Kidney tubule cell (primary cell): Measurements from ENCODE around the gene MICAL3.

Source experiments
- DNase-seq: peaks from one replicate; pipeline ENCODE4 v3.0.0-alpha.2; 2018; ENCODE audit warnings: low spot score

MICAL3 gene

DNA sequence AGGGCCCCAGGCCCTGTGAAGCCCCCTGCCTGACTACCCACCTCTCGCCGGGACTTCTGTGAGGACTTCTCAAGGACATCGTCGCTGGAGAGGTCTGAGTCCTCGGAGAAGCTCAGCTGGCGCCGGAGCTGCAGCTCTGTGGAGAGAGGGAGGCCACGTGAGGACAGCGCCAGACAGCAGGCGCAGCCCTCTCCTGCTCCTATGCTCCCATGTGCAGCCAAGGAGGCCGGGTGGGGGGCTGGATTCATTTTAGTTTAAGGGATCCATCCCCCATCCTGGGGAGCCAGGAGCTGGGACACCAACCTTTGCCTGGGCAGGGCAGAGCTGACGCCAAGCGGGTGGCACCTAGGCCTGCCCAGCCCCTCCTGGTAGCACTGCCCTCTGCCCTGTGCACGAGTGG, 207.7 kb downstream of the MICAL3 start:
- DNase-seq: no peak

- DNase-seq: no peak
Measured at GRCh38 chr22:17815703-17816254, 208.6 kb downstream of the MICAL3 start.

- DNase-seq: no peak
Measured at GRCh38 chr22:17814830-17815229, 209.5 kb downstream of the MICAL3 start.

- no peak for DNase-seq
Measured at GRCh38 chr22:17814084-17814483, 210.3 kb downstream of the MICAL3 start.

DNA sequence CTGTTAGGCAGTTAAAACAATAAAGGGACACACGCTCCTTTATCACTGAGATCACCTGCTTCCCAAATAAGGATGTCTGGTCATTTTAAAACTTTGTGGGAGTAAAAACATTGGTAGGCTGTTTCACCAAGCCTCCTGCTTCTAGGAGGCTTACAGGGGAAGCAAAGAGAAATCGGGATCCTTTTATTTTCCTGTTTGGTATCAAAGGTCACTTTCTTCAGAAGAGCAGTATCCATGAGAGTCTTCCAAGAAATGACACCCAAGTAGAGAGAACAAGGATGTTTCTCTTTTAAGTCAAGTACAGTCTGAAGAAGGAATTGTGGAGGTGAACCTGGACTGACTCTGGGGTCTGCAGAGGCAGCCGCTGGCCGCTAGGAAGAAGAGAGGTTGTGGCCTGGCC, 213.2 kb downstream of the MICAL3 start:
- DNase-seq: no peak

DNA sequence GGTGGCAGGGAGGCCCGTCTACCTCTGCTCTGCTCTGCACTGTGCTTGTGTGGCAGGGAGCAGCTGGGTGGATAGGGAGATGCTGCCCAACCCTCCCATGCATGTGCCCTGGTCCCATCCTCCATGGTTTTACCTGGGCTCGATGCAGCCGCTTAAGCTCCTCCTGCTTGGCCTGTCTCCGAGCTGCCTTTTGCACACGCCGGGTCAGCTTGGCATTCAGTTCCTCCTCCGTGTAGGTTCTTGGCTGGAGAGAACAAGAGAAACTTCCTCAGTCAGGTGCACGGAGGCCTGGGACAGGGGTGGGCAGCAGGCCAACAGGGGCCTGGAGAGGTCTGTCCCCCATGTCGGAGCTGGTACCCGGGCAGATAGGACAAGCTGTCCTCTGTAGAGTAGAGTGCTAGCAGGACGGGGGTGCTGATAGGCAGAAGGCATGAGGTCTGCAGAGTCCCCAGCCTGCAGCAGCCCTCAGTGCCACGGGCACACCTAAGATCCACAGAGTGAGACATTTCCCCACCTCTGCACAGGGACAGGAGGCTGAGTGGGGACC, 213.7 kb downstream of the MICAL3 start:
- DNase-seq: no peak

GRCh38 chr22:17808693-17809403, 215.5 kb downstream of the MICAL3 start:
- DNase-seq: peak; percentile 15

GRCh38 chr22:17807578-17808410, 216.6 kb downstream of the MICAL3 start:
- DNase-seq: peak; percentile 68

DNA sequence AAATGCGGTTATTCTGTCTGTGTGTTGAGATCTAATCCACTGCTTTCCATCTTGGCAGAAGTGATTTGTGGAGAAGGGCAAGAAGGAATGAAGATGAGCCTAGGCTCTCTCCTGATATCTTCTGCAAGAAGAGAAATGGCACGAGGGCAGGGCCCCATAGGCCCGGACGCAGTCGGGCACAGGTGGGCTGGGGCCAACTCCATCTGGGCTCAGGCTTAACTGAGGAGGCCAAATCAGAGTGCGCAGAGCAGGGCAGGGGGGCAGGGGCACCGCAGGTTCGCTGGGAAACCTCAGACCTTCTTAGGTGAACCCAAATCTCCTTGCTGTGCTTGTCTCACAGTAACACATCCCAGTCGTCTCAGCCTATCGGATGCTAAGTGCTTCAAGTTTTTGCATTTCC, 217.3 kb downstream of the MICAL3 start:
- no peak for DNase-seq

DNA sequence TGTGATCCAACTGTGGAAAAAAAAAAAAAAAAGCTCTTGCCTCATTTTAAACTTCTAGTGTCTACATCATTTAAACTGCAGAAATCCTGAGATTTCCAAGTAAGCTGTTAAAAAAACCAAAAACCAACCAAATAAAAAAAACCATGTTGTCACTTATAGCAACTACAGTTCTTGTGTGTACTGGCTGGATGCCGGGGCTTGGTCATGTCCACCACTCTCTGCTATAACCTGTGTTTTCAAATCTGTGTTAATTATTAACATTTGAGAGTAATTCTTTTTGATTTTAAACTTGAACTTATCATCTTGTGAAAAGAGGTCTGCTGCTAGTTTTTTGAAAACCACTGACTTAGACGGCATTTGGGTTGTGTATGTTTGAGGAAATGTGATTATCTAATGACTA, 217.9 kb downstream of the MICAL3 start:
- peak; percentile 16 for DNase-seq

GRCh38 chr22:17804331-17805080, 219.9 kb downstream of the MICAL3 start:
- DNase-seq: peak; percentile 33

DNA sequence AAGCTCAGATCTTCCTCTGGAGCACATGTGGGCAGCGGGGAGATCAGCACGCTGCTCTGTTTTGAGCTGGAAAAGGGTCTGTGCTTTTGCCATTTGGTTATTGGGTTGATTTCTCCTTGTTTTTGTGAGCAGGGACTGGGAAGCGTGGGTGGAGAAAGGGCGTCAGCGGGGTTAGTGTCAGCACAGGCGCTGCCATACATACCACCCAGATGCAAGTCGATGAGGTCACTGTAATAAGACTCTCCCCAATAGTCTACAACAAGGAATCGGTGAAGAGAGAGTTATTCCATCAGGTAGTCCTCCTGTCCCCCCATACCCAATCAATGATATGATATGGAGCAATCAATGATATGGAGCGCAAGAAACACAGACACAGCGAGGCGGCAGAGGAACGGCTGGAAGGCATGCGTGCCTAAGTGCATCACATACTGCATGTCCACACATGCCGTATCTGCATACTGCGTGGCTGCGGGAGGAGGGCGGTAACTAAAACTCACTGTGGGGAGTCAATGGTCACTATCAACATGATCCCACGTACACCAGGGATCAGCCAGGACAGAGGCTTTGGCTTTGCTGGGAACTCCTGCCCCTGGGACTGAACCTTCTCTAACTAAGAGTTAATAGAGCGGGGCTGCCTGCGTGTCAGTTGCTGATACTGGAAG, 220.6 kb downstream of the MICAL3 start:
- no peak for DNase-seq

DNA sequence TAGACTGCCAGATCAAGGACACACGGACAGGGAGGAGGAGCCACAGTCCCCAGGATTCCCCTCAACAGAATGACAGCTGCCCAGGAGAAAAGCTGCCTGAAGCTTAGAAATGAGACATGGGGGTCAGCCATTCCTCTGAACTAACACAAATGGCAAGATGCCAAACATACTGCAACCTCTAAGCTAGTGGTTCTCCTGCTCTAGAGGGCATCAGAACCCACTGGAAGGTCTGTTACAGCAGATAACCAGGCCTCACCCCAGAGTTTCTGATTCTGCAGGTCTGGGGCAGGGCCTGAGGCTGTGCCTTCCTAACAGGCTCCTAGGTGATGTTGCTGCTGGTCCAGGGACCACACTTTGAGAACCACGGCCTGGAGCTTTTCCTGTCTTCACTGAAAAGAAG, 221.5 kb downstream of the MICAL3 start:
- DNase-seq: no peak

- DNase-seq: no peak
Measured at GRCh38 chr22:17802411-17802810, 221.9 kb downstream of the MICAL3 start.

GRCh38 chr22:17797721-17798559, 226.4 kb downstream of the MICAL3 start:
- no peak for DNase-seq

GRCh38 chr22:17796695-17797094, 227.7 kb downstream of the MICAL3 start:
- DNase-seq: no peak

GRCh38 chr22:17795661-17796548, 228.5 kb downstream of the MICAL3 start:
- no peak for DNase-seq

GRCh38 chr22:17794726-17795542, 229.4 kb downstream of the MICAL3 start:
- DNase-seq: peak; percentile 29
